CD4-positive, alpha-beta T cell (primary cell): ENCODE measurements around the gene MNAT1. TPM values are rescaled to one million over a fixed set of nuclear protein-coding genes. Genes with fewer than 3 reads are reported as not detected.

Source experiments
- ATAC-seq: fragments of 200-7000 bp; cut with Tn5 transposase; one replicate; pipeline ENCODE4 v1.10.0; 2022; ENCODE audit warnings: mild to moderate bottlenecking; ENCODE audit not compliant: poor library complexity
- CTCF ChIA-PET: fragments of 350-600 bp; sonication (Branson Sonifier 250); formaldehyde crosslinking; loops from one replicate; lab custom pipeline; 2021; ENCODE audit warnings: antibody characterized with exemption, inconsistent platforms; lab: Charles Lee
- POLR2A ChIA-PET: fragments of 350-600 bp; sonication (Branson Sonifier 250); formaldehyde crosslinking; loops from one replicate; lab custom pipeline; 2021; ENCODE audit warnings: antibody characterized with exemption, inconsistent platforms; lab: Charles Lee
- DNase-seq, 14 experiments: peaks; one replicate each; pipeline ENCODE4 v3.0.0-alpha.2; 2013 to 2020; ENCODE audit warnings: mixed read lengths in 2 of 14
- H3K27ac ChIP-seq, 2 donors: one replicate each; pipeline versions ENCODE4 v1.5.1 to v1.7.0; 2013; ENCODE audit warnings: low read length in 2 of 2, low read depth in 1 of 2, mild to moderate bottlenecking in 1 of 2
- H3K27me3 ChIP-seq, 2 experiments: 1 replicate in 1 of 2; 2 replicates in 1 of 2; pipeline versions ENCODE4 v1.6.1 to v1.7.0; 2013; ENCODE audit warnings: low read length in 2 of 2, control low read depth in 1 of 2, mild to moderate bottlenecking in 1 of 2, moderate library complexity in 1 of 2; ENCODE audit not compliant: insufficient read depth in 2 of 2, control insufficient read depth in 1 of 2
- H3K36me3 ChIP-seq: one replicate; pipeline ENCODE4 v1.6.1; 2013; ENCODE audit warnings: low read length, control low read depth; ENCODE audit not compliant: insufficient read depth
- H3K4me1 ChIP-seq: one replicate; pipeline ENCODE4 v1.6.1; 2013; ENCODE audit warnings: low read length, control low read depth; ENCODE audit not compliant: insufficient read depth
- H3K4me3 ChIP-seq: one replicate; pipeline ENCODE4 v1.5.1; 2013; ENCODE audit warnings: mild to moderate bottlenecking, low read length, moderate library complexity
- H3K9me3 ChIP-seq, 2 experiments: 1 replicate in 1 of 2; 2 replicates in 1 of 2; pipeline versions ENCODE4 v1.6.1 to v1.7.0; 2013; ENCODE audit warnings: low read length in 2 of 2, mild to moderate bottlenecking in 2 of 2, control low read depth in 1 of 2, moderate library complexity in 1 of 2; ENCODE audit not compliant: control insufficient read depth in 1 of 2, insufficient read depth in 1 of 2
- H3K27ac Mint-ChIP-seq: one replicate; pipeline ENCODE4 v1.8.0; 2020; ENCODE audit warnings: mixed read lengths
- H3K27me3 Mint-ChIP-seq: one replicate; pipeline ENCODE4 v1.8.0; 2021; ENCODE audit warnings: mixed read lengths
- H3K36me3 Mint-ChIP-seq: one replicate; pipeline ENCODE4 v1.8.0; 2021; ENCODE audit warnings: low read depth, mixed read lengths
- H3K4me1 Mint-ChIP-seq: one replicate; pipeline ENCODE4 v1.8.0; 2021; ENCODE audit warnings: low read depth, mixed read lengths
- H3K4me3 Mint-ChIP-seq: one replicate; pipeline ENCODE4 v1.8.0; 2020; ENCODE audit warnings: mild to moderate bottlenecking, mixed read lengths
- H3K9me3 Mint-ChIP-seq: one replicate; pipeline ENCODE4 v1.8.0; 2020; ENCODE audit warnings: mixed read lengths
- CTCF ChIP-seq: fragments of 200-600 bp; IDR thresholded peaks from one replicate; pipeline ENCODE4 v1.8.0; 2022; ENCODE audit warnings: antibody characterized with exemption, mild to moderate bottlenecking
- intact Hi-C, 2 experiments: fragments of 100-400 bp; cut with DNase I in 1 of 2; cut with micrococcal nuclease in 1 of 2; formaldehyde crosslinking; loops; one replicate each; pipeline versions ENCODE4 v1.15.1 to v1.9.0; 2023 to 2025; cut with DNase I, micrococcal nuclease
- polyA plus RNA-seq, 2 donors: library from polyadenylated mRNA; unstranded; fragments of 120-200 nt; gene quantifications; one replicate each; pipeline ENCODE4 v1.2.1, GENCODE V29; 2013
- total RNA-seq, 174 experiments: library from RNA in 2 of 174; stranded (reverse) in 2 of 174; gene quantifications; one replicate each; pipeline ENCODE4 v1.2.3 and lab custom pipeline; 2021 to 2026

Gene MNAT1
- total RNA-seq = 10 to 100 TPM; 15.4 to 15.9 TPM
- polyA plus RNA-seq (2013, experiment 1 of 2) = 14.0 TPM
- polyA plus RNA-seq (2013, experiment 2 of 2) = 17.2 TPM
- 5.3 to 32.8 (median 11.0) reads per million in 172 experiments for total RNA-seq (lab: John Stamatoyannopoulos, UW)

GRCh38 chr14:60734465-60735242 lies at the start of gene MNAT1:
TSS of gene MNAT1 (plus strand) at chr14:60734761. CDS start at chr14:60734863, 102 bp downstream.
- Mint-ChIP-seq H3K9me3 (no peaks in the 10 kb centered on the region), H3K27me3 (peaks cover 28% of the 10 kb centered on the region), H3K4me3 (peak within 1 kb of the TSS; percentile 98), H3K4me1 (peaks cover 37% of the 10 kb centered on the region), H3K27ac (peak within 1 kb of the TSS; percentile 84), H3K36me3 (peaks cover 10% of the 10 kb centered on the region)
- DNase-seq = peak; percentile 59 to 85 (median 71)
- peak; percentile 96 for ATAC-seq
- POLR2A ChIA-PET = interaction anchor here (1.2 to 2.0 kb wide), 2 partner anchors 11 to 19 kb away, joined by 3 to 9 read pairs; partner anchors contain the start of gene SIX4
- peak within 1 kb of the TSS; percentile 73 for H3K4me3 ChIP-seq
- no peaks in the 10 kb centered on the region for H3K9me3 ChIP-seq
- CTCF ChIA-PET = interaction anchor here (1.6 kb wide), 1 partner anchor 13 kb away, joined by 4 read pairs; no protein-coding TSS in a partner anchor
- H3K27ac ChIP-seq = no peak within 1 kb of the TSS
- no peaks in the 10 kb centered on the region for H3K36me3 ChIP-seq
- H3K27me3 ChIP-seq = peaks cover 4 to 8% of the 10 kb centered on the region in 2 experiments
- peaks cover 4% of the 10 kb centered on the region for H3K4me1 ChIP-seq
- intact Hi-C loops = loop anchor here (1.0 to 10.0 kb wide), 2 partner anchors 247 to 250 kb away; partner anchors contain the start of genes SLC38A6 (in 2 of the 2) and TRMT5 (in 2 of the 2)
- no peak for TF ChIP-seq CTCF

DNA sequence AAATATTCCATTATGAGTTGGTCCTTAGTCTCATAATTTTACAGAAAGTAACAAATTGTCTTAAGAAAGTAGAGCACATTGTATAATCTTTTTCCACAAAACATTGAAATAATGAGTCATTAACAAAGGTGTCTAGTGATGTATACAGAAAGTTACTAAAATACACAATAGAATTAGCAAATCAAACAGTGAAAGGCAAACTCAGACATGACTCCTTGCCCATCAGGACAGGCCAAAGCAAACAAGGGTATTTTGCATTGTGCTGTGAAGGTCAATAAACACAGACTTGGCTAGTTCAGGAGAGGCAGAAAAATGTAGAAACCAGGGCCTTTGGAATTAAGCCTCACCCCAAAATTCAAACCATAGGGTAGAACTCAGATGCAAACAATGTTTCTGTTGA lies 47.7 kb upstream of the MNAT1 start:
- no peak for DNase-seq
- no peak for ATAC-seq
- peaks cover 0 to 4% of the 10 kb centered on the region in 2 experiments for H3K27me3 ChIP-seq
- Mint-ChIP-seq H3K36me3 (no peaks in the 10 kb centered on the region), H3K27me3 (peaks cover 31% of the 10 kb centered on the region), H3K4me3 (no peak overlapping the region), H3K9me3 (no peaks in the 10 kb centered on the region), H3K4me1 (no peaks in the 10 kb centered on the region), H3K27ac (no peak overlapping the region)
- no peaks in the 10 kb centered on the region for H3K4me1 ChIP-seq
- POLR2A ChIA-PET = no interaction called here
- no peak overlapping the region for H3K27ac ChIP-seq
- CTCF ChIA-PET = no interaction called here
- no peaks in the 10 kb centered on the region for H3K9me3 ChIP-seq
- intact Hi-C loops = no loop called here
- no peak for TF ChIP-seq CTCF
- H3K4me3 ChIP-seq = no peak overlapping the region
- H3K36me3 ChIP-seq = no peaks in the 10 kb centered on the region

- peaks cover 30% of the 10 kb centered on the region for H3K27me3 Mint-ChIP-seq
- H3K9me3 Mint-ChIP-seq = no peaks in the 10 kb centered on the region
- no peaks in the 10 kb centered on the region for H3K36me3 ChIP-seq
- no peak for ATAC-seq
- peaks cover 0 to 4% of the 10 kb centered on the region in 2 experiments for H3K27me3 ChIP-seq
- no peak overlapping the region for H3K4me3 Mint-ChIP-seq
- no peak overlapping the region for H3K27ac ChIP-seq
- no peak for TF ChIP-seq CTCF
- no peak overlapping the region for H3K27ac Mint-ChIP-seq
- H3K4me1 Mint-ChIP-seq = no peaks in the 10 kb centered on the region
- DNase-seq = no peak
- H3K36me3 Mint-ChIP-seq = no peaks in the 10 kb centered on the region
- CTCF ChIA-PET = no interaction called here
- H3K9me3 ChIP-seq = no peaks in the 10 kb centered on the region
- H3K4me1 ChIP-seq = no peaks in the 10 kb centered on the region
- no peak overlapping the region for H3K4me3 ChIP-seq
- POLR2A ChIA-PET = no interaction called here
- intact Hi-C loops = no loop called here
Observed at GRCh38 chr14:60691383-60692113, 43.0 kb upstream of the MNAT1 start.
